OCI-LY3 (cell line): ENCODE data around the gene NHS.

Source experiments
- H2AFZ ChIP-seq: fragments of 200-600, 300-600 bp; shearing (Covaris generic); 2 replicates; pipeline ENCODE4 v1.6.0; 2014; ENCODE audit warnings: antibody characterized with exemption, low read depth, low read length
- H3K27ac ChIP-seq: fragments of 200-600, 300-600 bp; sonication (generic); 2 replicates; pipeline ENCODE4 v1.5.1; 2014; ENCODE audit warnings: mild to moderate bottlenecking, low read length, moderate library complexity, mixed read lengths
- H3K27me3 ChIP-seq: fragments of 200-600, 300-600 bp; sonication (generic); 2 replicates; pipeline ENCODE4 v1.6.1; 2014; ENCODE audit warnings: low read depth, low read length, mixed read lengths
- H3K36me3 ChIP-seq: fragments of 200-600, 300-600 bp; sonication (generic); replicated peaks from 2 replicates; pipeline ENCODE3; 2014; ENCODE audit warnings: low read depth, low read length, mixed read lengths
- H3K4me1 ChIP-seq: fragments of 300-600, 200-600 bp; sonication (generic); 2 replicates; pipeline ENCODE4 v1.6.1; 2014; ENCODE audit warnings: low read length, mixed read lengths
- H3K4me2 ChIP-seq: fragments of 200-600, 300-600 bp; sonication (generic); 2 replicates; pipeline ENCODE4 v1.6.1; 2014; ENCODE audit warnings: low read length, mixed read lengths
- H3K4me3 ChIP-seq: fragments of 300-600, 200-600 bp; sonication (generic); 2 replicates; pipeline ENCODE4 v1.5.1; 2014; ENCODE audit warnings: antibody characterized with exemption, mild to moderate bottlenecking, low read length, moderate library complexity
- H3K79me2 ChIP-seq: fragments of 300-600, 200-600 bp; shearing (Covaris generic); 2 replicates; pipeline ENCODE4 v1.6.1; 2014; ENCODE audit warnings: mild to moderate bottlenecking, low read length, mixed read lengths
- H3K9ac ChIP-seq: fragments of 300-600, 200-600 bp; shearing (Covaris generic); 2 replicates; pipeline ENCODE4 v1.6.0; 2014; ENCODE audit warnings: mild to moderate bottlenecking, low read length, moderate library complexity
- H3K9me3 ChIP-seq: fragments of 200-600, 300-600 bp; shearing (Covaris generic); 2 replicates; pipeline ENCODE4 v1.6.1; 2014; ENCODE audit warnings: low read length, mixed read lengths; ENCODE audit not compliant: insufficient read depth
- H4K20me1 ChIP-seq: fragments of 200-600, 300-600 bp; sonication (generic); 2 replicates; pipeline ENCODE4 v1.6.1; 2016; ENCODE audit warnings: low read length, mixed read lengths; ENCODE audit not compliant: insufficient read depth
- CTCF ChIP-seq: fragments of 200-600, 300-600 bp; sonication (generic); IDR thresholded peaks from 2 replicates; pipeline ENCODE4 v1.5.1; 2014; ENCODE audit warnings: antibody characterized with exemption, low read length, low read depth
- EZH2phosphoT487 ChIP-seq: fragments of 200-600 bp; shearing (Covaris generic); IDR thresholded peaks from 2 replicates; pipeline ENCODE4 v1.6.1; 2018; ENCODE audit warnings: antibody characterized with exemption, mixed run types, low read depth

NHS gene

DNA sequence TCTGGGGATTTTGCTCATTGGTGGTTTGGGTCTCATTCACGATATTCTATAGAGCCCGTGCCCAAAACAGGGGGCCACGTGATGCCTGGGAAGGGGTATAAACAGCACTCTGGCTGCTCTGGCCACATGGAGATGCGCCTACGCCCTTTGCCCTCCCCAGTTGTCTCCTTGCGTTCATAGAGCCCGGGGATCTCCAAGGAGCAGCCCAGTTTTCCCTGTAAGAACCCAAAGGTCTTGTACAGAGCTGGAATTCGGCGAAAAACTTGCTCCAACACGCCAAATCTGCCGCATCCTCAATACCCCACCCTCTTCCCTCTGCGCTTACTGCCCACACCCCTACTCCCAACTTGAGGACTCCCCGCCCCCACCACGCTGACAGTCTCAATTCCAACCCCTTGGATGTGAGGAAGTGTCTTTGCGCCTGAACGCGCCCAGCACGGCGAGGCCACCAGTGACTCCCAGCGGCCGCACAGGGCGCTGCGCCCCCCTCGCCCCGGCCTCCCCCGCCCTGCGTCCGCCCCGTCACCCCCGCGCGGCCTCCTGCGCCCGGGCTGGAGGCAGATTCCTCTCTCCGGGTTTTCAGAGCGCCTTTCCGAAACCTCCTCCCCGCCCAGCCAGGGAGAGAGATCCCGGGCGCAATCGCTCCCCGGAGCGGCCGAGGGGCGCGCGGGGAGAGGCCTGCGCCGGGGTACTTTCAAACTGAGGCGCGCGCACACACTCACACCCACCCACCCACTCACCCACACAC lies at the start of gene NHS:
TSS of gene NHS (plus strand) at position 582 of the 748 bp plus-strand sequence. CDS start 558 bp downstream, outside the sequence.
- H4K20me1 ChIP-seq = no peaks in the 10 kb centered on the region
- no peak within 1 kb of the TSS for H2AFZ ChIP-seq
- H3K36me3 ChIP-seq = no peaks in the 10 kb centered on the region
- H3K27ac ChIP-seq = no peak within 1 kb of the TSS
- H3K9ac ChIP-seq = no peak within 1 kb of the TSS
- no peak within 1 kb of the TSS for H3K4me3 ChIP-seq
- no peaks in the 10 kb centered on the region for H3K27me3 ChIP-seq
- no peaks in the 10 kb centered on the region for H3K4me1 ChIP-seq
- no peak within 1 kb of the TSS for H3K4me2 ChIP-seq
- TF ChIP-seq EZH2phosphoT487 (no peak), CTCF (no peak)
- H3K9me3 ChIP-seq = no peaks in the 10 kb centered on the region
- H3K79me2 ChIP-seq = no peaks in the 10 kb centered on the region

DNA sequence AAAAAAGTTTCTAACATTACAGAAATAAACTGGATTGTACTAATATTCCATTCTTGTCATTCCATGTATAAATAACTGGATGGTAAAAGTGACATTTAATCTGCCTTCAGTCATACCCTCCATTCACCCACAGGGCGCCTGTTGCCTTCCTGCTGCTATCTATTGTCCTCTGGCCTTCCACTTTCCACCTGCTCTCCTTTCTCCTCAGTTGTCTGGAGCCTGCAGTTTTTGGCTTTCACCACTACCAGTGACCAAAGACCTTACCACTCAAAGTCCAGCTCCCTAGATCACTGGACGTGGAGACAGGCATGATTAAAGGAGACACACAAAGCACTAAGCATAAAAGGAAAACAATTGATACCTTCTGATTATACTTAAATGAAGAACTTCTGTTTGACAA lies 46.2 kb upstream of the NHS start:
- H4K20me1 ChIP-seq = no peaks in the 10 kb centered on the region
- no peaks in the 10 kb centered on the region for H3K27me3 ChIP-seq
- no peak overlapping the region for H3K27ac ChIP-seq
- H3K4me1 ChIP-seq = no peaks in the 10 kb centered on the region
- H3K9ac ChIP-seq = no peak overlapping the region
- no peaks in the 10 kb centered on the region for H3K79me2 ChIP-seq
- H3K4me3 ChIP-seq = no peak overlapping the region
- no peaks in the 10 kb centered on the region for H3K9me3 ChIP-seq
- no peak overlapping the region for H2AFZ ChIP-seq
- H3K36me3 ChIP-seq = no peaks in the 10 kb centered on the region
- H3K4me2 ChIP-seq = no peak overlapping the region
- no peak for TF ChIP-seq CTCF
- no peak for TF ChIP-seq EZH2phosphoT487

DNA sequence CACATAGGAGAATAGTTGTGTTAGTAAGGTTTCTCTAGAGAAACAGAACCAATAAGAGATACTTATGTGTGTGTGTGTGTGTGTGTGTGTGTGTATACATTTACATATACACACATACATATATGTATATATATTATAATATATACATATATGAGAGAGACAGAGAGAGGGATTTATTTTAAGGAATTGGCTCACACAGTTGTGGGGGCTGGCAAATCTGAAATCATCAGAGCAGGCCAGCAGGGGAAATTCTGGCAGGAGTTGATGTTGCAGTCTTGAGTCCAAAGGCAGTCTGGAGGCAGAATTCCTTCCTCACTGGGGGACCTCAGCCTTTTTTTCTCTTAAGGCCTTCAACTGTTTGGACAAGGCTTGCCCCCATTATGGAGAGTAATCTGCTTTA lies 38.6 kb upstream of the NHS start:
- Histone ChIP-seq H4K20me1 (no peaks in the 10 kb centered on the region), H2AFZ (no peak overlapping the region), H3K36me3 (no peaks in the 10 kb centered on the region), H3K9me3 (no peaks in the 10 kb centered on the region), H3K4me2 (no peak overlapping the region), H3K79me2 (no peaks in the 10 kb centered on the region), H3K4me3 (no peak overlapping the region), H3K4me1 (no peaks in the 10 kb centered on the region), H3K27me3 (no peaks in the 10 kb centered on the region), H3K27ac (no peak overlapping the region), H3K9ac (no peak overlapping the region)
- no peak for TF ChIP-seq EZH2phosphoT487
- TF ChIP-seq CTCF = no peak

DNA sequence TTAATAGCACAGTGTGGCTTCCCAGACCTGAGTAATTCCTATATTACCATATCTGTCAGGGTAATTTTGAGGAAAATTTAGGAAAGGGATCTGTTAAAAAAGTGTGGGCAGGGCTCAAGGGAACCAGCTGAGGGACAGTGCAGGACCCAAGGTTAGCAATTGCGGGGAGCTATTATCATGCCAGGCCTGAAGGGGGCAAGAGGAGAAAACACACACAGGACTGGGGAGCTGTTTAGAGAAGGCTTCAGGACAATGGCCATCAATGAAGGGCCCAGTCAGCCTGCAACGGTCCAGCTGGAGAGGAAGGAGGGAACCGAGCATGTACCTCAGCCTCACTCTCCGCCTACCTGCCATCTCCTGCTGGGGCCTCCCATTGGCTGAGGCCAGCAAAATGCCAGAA lies 19.0 kb upstream of the NHS start:
- Histone ChIP-seq H3K36me3 (no peaks in the 10 kb centered on the region), H3K9ac (no peak overlapping the region), H3K27me3 (no peaks in the 10 kb centered on the region), H3K4me3 (no peak overlapping the region), H2AFZ (no peak overlapping the region), H3K27ac (no peak overlapping the region), H3K4me2 (peak overlapping the region; percentile 24; the same call in 1 of the 2 replicates), H3K79me2 (no peaks in the 10 kb centered on the region), H3K9me3 (0 out of 2 replicates have a peak, but pooled peaks cover 4% of the 10 kb centered on the region), H4K20me1 (no peaks in the 10 kb centered on the region), H3K4me1 (peaks cover 22% of the 10 kb centered on the region)
- TF ChIP-seq EZH2phosphoT487 (no peak), CTCF (no peak)
